Panc1 (cell line): ENCODE measurements around the gene EPN2. TPM values are rescaled to one million over a fixed set of nuclear protein-coding genes. Genes with fewer than 3 reads are reported as not detected.

Experiments
- ATAC-seq: fragments of 200-7000 bp; cut with Tn5 transposase; 2 replicates; pipeline ENCODE4 v1.9.1; 2020; ENCODE audit warnings: mild to moderate bottlenecking, moderate library complexity
- BruUV-seq: library from RNA; stranded (reverse); fragments of 400-500 nt; replicated peaks from 2 replicates; lab custom pipeline; 2021; lab: Mats Ljungman, UMichigan
- CTCF ChIA-PET: fragments of 300-600 bp; sonication (Branson Sonifier 250); formaldehyde crosslinking; loops from one replicate; lab custom pipeline; 2022; ENCODE audit warnings: antibody characterized with exemption; lab: Charles Lee
- POLR2A ChIA-PET: fragments of 300-600 bp; sonication (Branson Sonifier 250); formaldehyde crosslinking; loops from one replicate; lab custom pipeline; 2022; ENCODE audit warnings: antibody characterized with exemption; lab: Charles Lee
- DNase-seq: peaks from one replicate; pipeline ENCODE4 v3.0.0-alpha.2; 2010; ENCODE audit warnings: low read depth, low spot score
- H3K27ac ChIP-seq: 2 replicates; pipeline ENCODE4 v1.5.1; 2011; ENCODE audit warnings: mild to moderate bottlenecking, low read length, inconsistent platforms
- H3K27me3 ChIP-seq: fragments of 200-500 bp; sonication (Bioruptor generic); 2 replicates; pipeline ENCODE4 v1.6.0; 2014; ENCODE audit warnings: low read length, inconsistent platforms; ENCODE audit not compliant: control insufficient read depth, insufficient read depth
- H3K36me3 ChIP-seq: fragments of 200-500 bp; sonication (Bioruptor generic); 2 replicates; pipeline ENCODE4 v1.5.1; 2014; ENCODE audit warnings: inconsistent platforms, mild to moderate bottlenecking, low read length, moderate library complexity; ENCODE audit not compliant: control insufficient read depth, insufficient read depth
- H3K4me1 ChIP-seq: 2 replicates; pipeline ENCODE4 v1.5.1; 2011; ENCODE audit warnings: inconsistent platforms, mild to moderate bottlenecking, low read length, moderate library complexity; ENCODE audit not compliant: control insufficient read depth, insufficient read depth
- H3K4me3 ChIP-seq, 2 experiments: 2 replicates each; pipeline ENCODE4 v1.5.1; 2011 to 2012; ENCODE audit warnings: low read depth in 2 of 2, low read length in 2 of 2, mild to moderate bottlenecking in 2 of 2, inconsistent platforms in 1 of 2, moderate library complexity in 1 of 2
- H3K9me3 ChIP-seq: fragments of 200-500 bp; sonication (Bioruptor generic); 2 replicates; pipeline ENCODE4 v1.5.1; 2014; ENCODE audit warnings: low read depth, mild to moderate bottlenecking, inconsistent platforms, low read length, moderate library complexity; ENCODE audit not compliant: control insufficient read depth, insufficient read depth
- CTCF ChIP-seq: fragments of 450-650 bp; IDR thresholded peaks from 2 replicates; pipeline ENCODE4 v1.5.1; 2017; ENCODE audit warnings: mild to moderate bottlenecking
- POLR2AphosphoS5 ChIP-seq: IDR thresholded peaks from 2 replicates; pipeline ENCODE4 v1.6.1; 2012; ENCODE audit warnings: mild to moderate bottlenecking, low read depth, low read length, moderate library complexity
- REST ChIP-seq, 2 experiments: IDR thresholded peaks; 2 replicates each; pipeline ENCODE4 v1.6.1; 2011 to 2012; ENCODE audit warnings: low read depth in 2 of 2, control low read depth in 1 of 2, low read length in 1 of 2, mild to moderate bottlenecking in 1 of 2, moderate library complexity in 1 of 2; ENCODE audit not compliant: insufficient read depth in 1 of 2
- SIN3A ChIP-seq: IDR thresholded peaks from 2 replicates; pipeline ENCODE4 v1.6.1; 2012; ENCODE audit warnings: low read depth, mild to moderate bottlenecking, low read length, moderate library complexity, borderline replicate concordance; ENCODE audit not compliant: insufficient read depth
- TCF7L2 ChIP-seq: IDR thresholded peaks from 2 replicates; pipeline ENCODE4 v1.6.1; 2011; ENCODE audit warnings: mild to moderate bottlenecking, low read depth, low read length, inconsistent platforms
- in situ Hi-C: cut with HindIII; loops from 2 replicates; pipeline ENCODE4 v1.10.0; 2016; ENCODE audit warnings: low sequenced_read_pairs, low pct_unique_long_range_greater_than_20kb
- intact Hi-C: fragments of 100-400 bp; cut with micrococcal nuclease; formaldehyde crosslinking; loops from one replicate; pipeline ENCODE4 v1.10.0; 2022; ENCODE audit not compliant: unreplicated experiment
- microRNA-seq: library from miRNA; unstranded; fragments of <30 nt; microRNA quantifications from one replicate; pipeline ENCODE4 v1.1.0, GENCODE V29; 2020; ENCODE audit not compliant: unreplicated experiment
- total RNA-seq: library from RNA; stranded (reverse); gene quantifications from one replicate; pipeline ENCODE4 v1.2.1, GENCODE V29; 2021; ENCODE audit not compliant: unreplicated experiment

The EPN2 gene
- total RNA-seq, 1 experiment from 2014 or later: 35.0 TPM

- TF ChIP-seq CTCF (no peak), SIN3A (no peak), REST (IDR thresholded peaks at IDR 0.05; ENCODE audit: insufficient read depth in 1 of 2, low read depth in 2 of 2, low read length in 1 of 2) (no peak), TCF7L2 (no peak), POLR2AphosphoS5 (no peak)
Observed at GRCh38 chr17:19384723-19385391, 147.7 kb downstream of the EPN2 start.

GRCh38 chr17:19385521-19385983, 148.4 kb downstream of the EPN2 start:
- no peak overlapping the region; a peak in 1 of 4 replicates for H3K4me3 ChIP-seq
- peaks cover 12% of the 10 kb centered on the region for H3K4me1 ChIP-seq
- no peaks in the 10 kb centered on the region for H3K36me3 ChIP-seq
- in situ Hi-C loops (no loop called here), intact Hi-C loops (no loop called here)
- no peaks in the 10 kb centered on the region for H3K9me3 ChIP-seq
- ATAC-seq: no peak
- H3K27ac ChIP-seq: no peak overlapping the region
- DNase-seq: no peak
- BruUV-seq: no TSS peak
- H3K27me3 ChIP-seq: no peaks in the 10 kb centered on the region
- TF ChIP-seq CTCF: no peak
- POLR2A ChIA-PET: no interaction called here
- CTCF ChIA-PET: no interaction called here

More at GRCh38 chr17:19384723-19385391, 147.7 kb downstream of the EPN2 start:
- ATAC-seq (no peak), DNase-seq (no peak)
- POLR2A ChIA-PET: no interaction called here
- CTCF ChIA-PET: interaction anchor here (0.5 kb wide), 1 partner anchor 29 kb away, joined by 3 read pairs; no protein-coding TSS in a partner anchor
- intact Hi-C loops: no loop called here
- H3K4me1 ChIP-seq: peaks cover 12% of the 10 kb centered on the region
- no TSS peak for BruUV-seq
- H3K27me3 ChIP-seq: no peaks in the 10 kb centered on the region
- H3K27ac ChIP-seq: no peak overlapping the region
- H3K4me3 ChIP-seq: no peak overlapping the region
- in situ Hi-C loops: no loop called here
- H3K36me3 ChIP-seq: no peaks in the 10 kb centered on the region; the same call in 1 of the 2 replicates
- no peaks in the 10 kb centered on the region for H3K9me3 ChIP-seq

Small RNA genes lying within 50 kb of the gene (microRNA-seq; reads per million reads assigned to microRNA genes)
- gene MIR1180: 1,245 reads per million, percentile 83 among the genes with 10 or more reads in this experiment

Other genes starting within 250 kb of the EPN2 start
- gene FAM83G, start 232.6 kb upstream of the EPN2 start, total RNA-seq: 17.3 TPM
- gene GRAP, start 190.4 kb upstream of the EPN2 start, total RNA-seq: 0.21 TPM
- gene GRAPL, start 109.8 kb upstream of the EPN2 start, total RNA-seq: 0.31 TPM
- gene B9D1, start 125.4 kb downstream of the EPN2 start, total RNA-seq: 19.1 TPM
- gene MAPK7, start 141.1 kb downstream of the EPN2 start, total RNA-seq: 28.9 TPM
- gene MFAP4, start 149.8 kb downstream of the EPN2 start, total RNA-seq: 0.92 TPM
- gene RNF112, start 173.9 kb downstream of the EPN2 start, total RNA-seq: 0.10 TPM